ENCODE measurements around the gene PADI2. TPM values are rescaled to one million over a fixed set of nuclear protein-coding genes. Genes with fewer than 3 reads are reported as not detected.

PADI2 gene
- total and polyA plus RNA-seq, 9 of the 15 experiments (the other 6 are each of a cell fraction or from before 2014, with no cell fraction given), result 0.01 to 0.11 (median 0.01) TPM; not detected in 5

DNA sequence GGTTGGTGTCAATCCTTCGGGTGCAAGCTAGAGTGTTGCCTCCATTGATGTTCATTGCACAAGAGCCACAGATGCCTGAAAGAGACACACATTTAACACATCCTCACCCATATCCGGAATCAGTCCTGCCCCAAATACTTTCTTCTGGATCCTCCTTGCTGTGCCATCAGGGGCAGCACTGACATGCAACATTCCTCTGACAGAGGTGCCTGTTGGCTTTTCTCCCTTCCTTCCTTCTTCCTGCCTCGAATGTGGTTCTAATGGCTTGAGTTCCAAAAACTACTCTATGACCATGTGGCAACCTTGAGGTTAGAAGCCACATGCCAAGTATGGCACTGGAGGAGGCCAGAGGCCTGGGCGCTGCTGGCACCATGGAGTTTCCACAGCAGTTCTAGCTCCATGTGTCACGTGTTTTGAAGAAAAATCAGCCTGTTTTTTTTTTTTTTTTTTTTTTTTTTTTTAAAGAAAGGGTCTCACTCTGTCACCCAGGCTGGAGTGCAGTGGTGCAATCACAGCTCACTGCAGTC lies 90.5 kb downstream of the PADI2 start:
- Histone ChIP-seq H3K4me1 (replicated peaks in 1 of 2; ENCODE audit: control insufficient read depth in 2 of 2, insufficient read depth in 2 of 2, low read length in 2 of 2) (no peaks in the 10 kb centered on the region), H3K9me1 (ENCODE audit: control insufficient read depth, insufficient read depth, low read length) (no peaks in the 10 kb centered on the region), H2AFZ (ENCODE audit: low read depth, low read length) (no peak overlapping the region), H3K9ac (ENCODE audit: insufficient read depth in 1 of 2, low read depth in 2 of 2, low read length in 2 of 2) (no peak overlapping the region), H3K9me3 (replicated peaks; ENCODE audit: control insufficient read depth, insufficient read depth, low read depth, low read length) (no peaks in the 10 kb centered on the region), H3K4me2 (ENCODE audit: insufficient read depth, low read length) (no peak overlapping the region), H3K79me2 (ENCODE audit: control insufficient read depth, insufficient read depth, low read length) (no peaks in the 10 kb centered on the region), H4K20me1 (replicated peaks; ENCODE audit: control insufficient read depth, insufficient read depth, low read length) (no peaks in the 10 kb centered on the region), H3K36me3 (ENCODE audit: control insufficient read depth, insufficient read depth, low read length) (peaks cover 94% of the 10 kb centered on the region), H3K4me3 (no peak overlapping the region), H3K27me3 (ENCODE audit: control insufficient read depth in 2 of 2, insufficient read depth in 2 of 2, low read length in 2 of 2) (no peaks in the 10 kb centered on the region), H3K27ac (ENCODE audit: extremely low read depth, low read depth, low read length) (no peak overlapping the region)
- POLR2A ChIA-PET, result interaction anchor here (0.6 to 2.3 kb wide), 6 partner anchors 9 to 123 kb away, joined by 3 to 9 read pairs (median 4); no protein-coding TSS in a partner anchor
- ATAC-seq, result no peak
- FAIRE-seq, result no peak
- BruUV-seq (replicated peaks), result no TSS peak
- WGBS (ENCODE audit: insufficient coverage, low coverage, missing lambda C conversion rate), result 86% methylated on average over 5 of the region's 5 CpGs
- in situ Hi-C loops (cut with MboI) (loop anchor here (25.0 kb wide), 1 partner anchor 441 kb away; no protein-coding TSS in a partner anchor), intact Hi-C loops (cut with micrococcal nuclease) (no loop called here)
- TF ChIP-seq PML (IDR thresholded peaks at IDR 0.05; ENCODE audit: low read length), result no peak
- TF ChIP-seq ZNF76 (CRISPR knock-in tag; IDR thresholded peaks at IDR 0.05; ENCODE audit: borderline replicate concordance), result no peak
- TF ChIP-seq SRSF7 (optimal IDR thresholded peaks at IDR 0.05; ENCODE audit: low read depth, low read length), result no peak
- TF ChIP-seq, protein P1, sequence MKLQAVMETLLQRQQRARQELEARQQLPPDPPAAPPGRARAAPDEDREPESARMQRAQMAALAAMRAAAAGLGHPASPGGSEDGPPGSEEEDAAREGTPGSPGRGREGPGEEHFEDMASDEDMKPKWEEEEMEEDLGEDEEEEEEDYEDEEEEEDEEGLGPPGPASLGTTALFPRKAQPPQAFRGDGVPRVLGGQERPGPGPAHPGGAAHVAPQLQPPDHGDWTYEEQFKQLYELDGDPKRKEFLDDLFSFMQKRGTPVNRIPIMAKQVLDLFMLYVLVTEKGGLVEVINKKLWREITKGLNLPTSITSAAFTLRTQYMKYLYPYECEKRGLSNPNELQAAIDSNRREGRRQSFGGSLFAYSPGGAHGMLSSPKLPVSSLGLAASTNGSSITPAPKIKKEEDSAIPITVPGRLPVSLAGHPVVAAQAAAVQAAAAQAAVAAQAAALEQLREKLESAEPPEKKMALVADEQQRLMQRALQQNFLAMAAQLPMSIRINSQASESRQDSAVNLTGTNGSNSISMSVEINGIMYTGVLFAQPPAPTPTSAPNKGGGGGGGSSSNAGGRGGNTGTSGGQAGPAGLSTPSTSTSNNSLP (IDR thresholded peaks at IDR 0.05; ENCODE audit: borderline replicate concordance, low read depth, low read length), result no peak
- no peak for TF ChIP-seq ELF2 (CRISPR knock-in tag; IDR thresholded peaks at IDR 0.05)
- no peak for TF ChIP-seq SPI1 (IDR thresholded peaks at IDR 0.05; ENCODE audit: borderline replicate concordance, low read depth, low read length)
- no peak for TF ChIP-seq SMAD1 (IDR thresholded peaks at IDR 0.05; ENCODE audit: low read depth, low read length, partially characterized antibody)
- no peak for TF ChIP-seq ZNF124 (CRISPR knock-in tag; IDR thresholded peaks at IDR 0.05)
- TF ChIP-seq, protein P2, sequence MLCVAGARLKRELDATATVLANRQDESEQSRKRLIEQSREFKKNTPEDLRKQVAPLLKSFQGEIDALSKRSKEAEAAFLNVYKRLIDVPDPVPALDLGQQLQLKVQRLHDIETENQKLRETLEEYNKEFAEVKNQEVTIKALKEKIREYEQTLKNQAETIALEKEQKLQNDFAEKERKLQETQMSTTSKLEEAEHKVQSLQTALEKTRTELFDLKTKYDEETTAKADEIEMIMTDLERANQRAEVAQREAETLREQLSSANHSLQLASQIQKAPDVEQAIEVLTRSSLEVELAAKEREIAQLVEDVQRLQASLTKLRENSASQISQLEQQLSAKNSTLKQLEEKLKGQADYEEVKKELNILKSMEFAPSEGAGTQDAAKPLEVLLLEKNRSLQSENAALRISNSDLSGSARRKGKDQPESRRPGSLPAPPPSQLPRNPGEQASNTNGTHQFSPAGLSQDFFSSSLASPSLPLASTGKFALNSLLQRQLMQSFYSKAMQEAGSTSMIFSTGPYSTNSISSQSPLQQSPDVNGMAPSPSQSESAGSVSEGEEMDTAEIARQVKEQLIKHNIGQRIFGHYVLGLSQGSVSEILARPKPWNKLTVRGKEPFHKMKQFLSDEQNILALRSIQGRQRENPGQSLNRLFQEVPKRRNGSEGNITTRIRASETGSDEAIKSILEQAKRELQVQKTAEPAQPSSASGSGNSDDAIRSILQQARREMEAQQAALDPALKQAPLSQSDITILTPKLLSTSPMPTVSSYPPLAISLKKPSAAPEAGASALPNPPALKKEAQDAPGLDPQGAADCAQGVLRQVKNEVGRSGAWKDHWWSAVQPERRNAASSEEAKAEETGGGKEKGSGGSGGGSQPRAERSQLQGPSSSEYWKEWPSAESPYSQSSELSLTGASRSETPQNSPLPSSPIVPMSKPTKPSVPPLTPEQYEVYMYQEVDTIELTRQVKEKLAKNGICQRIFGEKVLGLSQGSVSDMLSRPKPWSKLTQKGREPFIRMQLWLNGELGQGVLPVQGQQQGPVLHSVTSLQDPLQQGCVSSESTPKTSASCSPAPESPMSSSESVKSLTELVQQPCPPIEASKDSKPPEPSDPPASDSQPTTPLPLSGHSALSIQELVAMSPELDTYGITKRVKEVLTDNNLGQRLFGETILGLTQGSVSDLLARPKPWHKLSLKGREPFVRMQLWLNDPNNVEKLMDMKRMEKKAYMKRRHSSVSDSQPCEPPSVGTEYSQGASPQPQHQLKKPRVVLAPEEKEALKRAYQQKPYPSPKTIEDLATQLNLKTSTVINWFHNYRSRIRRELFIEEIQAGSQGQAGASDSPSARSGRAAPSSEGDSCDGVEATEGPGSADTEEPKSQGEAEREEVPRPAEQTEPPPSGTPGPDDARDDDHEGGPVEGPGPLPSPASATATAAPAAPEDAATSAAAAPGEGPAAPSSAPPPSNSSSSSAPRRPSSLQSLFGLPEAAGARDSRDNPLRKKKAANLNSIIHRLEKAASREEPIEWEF (CRISPR knock-in tag; IDR thresholded peaks at IDR 0.05), result no peak
- no peak for TF ChIP-seq HNRNPLL (IDR thresholded peaks at IDR 0.05; ENCODE audit: low read depth, low read length, poor library complexity, severe bottlenecking)
- TF ChIP-seq NFE2 (IDR thresholded peaks at IDR 0.05; ENCODE audit: low read depth), result no peak
- no peak for TF ChIP-seq SREBF1 (IDR thresholded peaks at IDR 0.05; ENCODE audit: borderline replicate concordance, low read depth, low read length)
- no peak for TF ChIP-seq KDM1A (IDR thresholded peaks at IDR 0.05)
- no peak for TF ChIP-seq MITF (IDR thresholded peaks at IDR 0.05)
- TF ChIP-seq KHSRP (IDR thresholded peaks at IDR 0.05), result no peak
- TF ChIP-seq ZNF764 (CRISPR knock-in tag; IDR thresholded peaks at IDR 0.05; ENCODE audit: low read depth), result no peak
- CTCF ChIA-PET (ENCODE audit: low intra/inter-chr PET ratio), result no interaction called here
- no peak for DNase-seq (ENCODE audit: extremely low read depth in 1 of 4, low spot score in 3 of 4)
